Mucosa of stomach (tissue), 1 donor: Measurements from ENCODE around the gene SGSM2.

Source experiments
- H3K27me3 ChIP-seq: one replicate; pipeline ENCODE4 v1.7.0; 2013; ENCODE audit warnings: mild to moderate bottlenecking, low read length; ENCODE audit not compliant: control insufficient read depth, insufficient read depth
- H3K36me3 ChIP-seq: one replicate; pipeline ENCODE4 v1.7.0; 2013; ENCODE audit warnings: low read length; ENCODE audit not compliant: control insufficient read depth, insufficient read depth
- H3K4me1 ChIP-seq: one replicate; pipeline ENCODE4 v1.7.0; 2013; ENCODE audit warnings: mild to moderate bottlenecking, low read length; ENCODE audit not compliant: control insufficient read depth, insufficient read depth
- H3K4me3 ChIP-seq: one replicate; pipeline ENCODE4 v1.7.0; 2013; ENCODE audit warnings: low read length
- H3K9ac ChIP-seq: one replicate; pipeline ENCODE4 v1.7.0; 2013; ENCODE audit warnings: mild to moderate bottlenecking, low read length, moderate library complexity
- H3K9me3 ChIP-seq: one replicate; pipeline ENCODE4 v1.7.0; 2013; ENCODE audit warnings: mild to moderate bottlenecking, low read length, moderate library complexity; ENCODE audit not compliant: control insufficient read depth
- donor health status: Pancreatic carcinoma.

SGSM2 gene

GRCh38 chr17:2373179-2373578 is 35.9 kb downstream of the SGSM2 start:
- no peaks in the 10 kb centered on the region for H3K27me3 ChIP-seq
- H3K9ac ChIP-seq: no peak overlapping the region
- no peaks in the 10 kb centered on the region for H3K4me1 ChIP-seq
- no peaks in the 10 kb centered on the region for H3K9me3 ChIP-seq
- no peaks in the 10 kb centered on the region for H3K36me3 ChIP-seq
- H3K4me3 ChIP-seq: no peak overlapping the region

- Histone ChIP-seq H3K4me1 (no peaks in the 10 kb centered on the region), H3K9me3 (no peaks in the 10 kb centered on the region), H3K9ac (no peak overlapping the region), H3K36me3 (no peaks in the 10 kb centered on the region), H3K4me3 (no peak overlapping the region), H3K27me3 (no peaks in the 10 kb centered on the region)
Observed at GRCh38 chr17:2374549-2375285, 37.4 kb downstream of the SGSM2 start.

- no peaks in the 10 kb centered on the region for H3K36me3 ChIP-seq
- H3K4me1 ChIP-seq: no peaks in the 10 kb centered on the region
- H3K4me3 ChIP-seq: no peak overlapping the region
- no peak overlapping the region for H3K9ac ChIP-seq
- H3K27me3 ChIP-seq: no peaks in the 10 kb centered on the region
- no peaks in the 10 kb centered on the region for H3K9me3 ChIP-seq
Observed at GRCh38 chr17:2375406-2375805, 38.1 kb downstream of the SGSM2 start.

- H3K9ac ChIP-seq: no peak overlapping the region
- H3K4me3 ChIP-seq: no peak overlapping the region
- no peaks in the 10 kb centered on the region for H3K36me3 ChIP-seq
- H3K27me3 ChIP-seq: no peaks in the 10 kb centered on the region
- no peaks in the 10 kb centered on the region for H3K4me1 ChIP-seq
- no peaks in the 10 kb centered on the region for H3K9me3 ChIP-seq
Observed at GRCh38 chr17:2376107-2376506, 38.8 kb downstream of the SGSM2 start.

GRCh38 chr17:2377659-2378058 is 40.4 kb downstream of the SGSM2 start:
- Histone ChIP-seq H3K36me3 (no peaks in the 10 kb centered on the region), H3K9me3 (no peaks in the 10 kb centered on the region), H3K4me1 (no peaks in the 10 kb centered on the region), H3K4me3 (no peak overlapping the region), H3K9ac (no peak overlapping the region), H3K27me3 (no peaks in the 10 kb centered on the region)

GRCh38 chr17:2378905-2379304 is 41.6 kb downstream of the SGSM2 start:
- no peaks in the 10 kb centered on the region for H3K27me3 ChIP-seq
- H3K9ac ChIP-seq: no peak overlapping the region
- H3K4me3 ChIP-seq: no peak overlapping the region
- H3K9me3 ChIP-seq: no peaks in the 10 kb centered on the region
- H3K36me3 ChIP-seq: no peaks in the 10 kb centered on the region
- H3K4me1 ChIP-seq: no peaks in the 10 kb centered on the region

GRCh38 chr17:2379489-2380225 is 42.4 kb downstream of the SGSM2 start:
- Histone ChIP-seq H3K9me3 (no peaks in the 10 kb centered on the region), H3K27me3 (no peaks in the 10 kb centered on the region), H3K9ac (no peak overlapping the region), H3K36me3 (no peaks in the 10 kb centered on the region), H3K4me3 (no peak overlapping the region), H3K4me1 (no peaks in the 10 kb centered on the region)

- H3K9me3 ChIP-seq: no peaks in the 10 kb centered on the region
- H3K4me3 ChIP-seq: no peak overlapping the region
- H3K27me3 ChIP-seq: no peaks in the 10 kb centered on the region
- H3K4me1 ChIP-seq: peaks cover 2% of the 10 kb centered on the region
- no peaks in the 10 kb centered on the region for H3K36me3 ChIP-seq
- H3K9ac ChIP-seq: no peak overlapping the region
Observed at GRCh38 chr17:2380226-2380922, 43.1 kb downstream of the SGSM2 start.

GRCh38 chr17:2380950-2381649 is 43.8 kb downstream of the SGSM2 start:
- Histone ChIP-seq H3K4me1 (peaks cover 8% of the 10 kb centered on the region), H3K4me3 (no peak overlapping the region), H3K9ac (no peak overlapping the region), H3K9me3 (no peaks in the 10 kb centered on the region), H3K36me3 (no peaks in the 10 kb centered on the region), H3K27me3 (no peaks in the 10 kb centered on the region)

- Histone ChIP-seq H3K27me3 (no peaks in the 10 kb centered on the region), H3K36me3 (no peaks in the 10 kb centered on the region), H3K4me3 (no peak overlapping the region), H3K4me1 (peaks cover 11% of the 10 kb centered on the region), H3K9me3 (no peaks in the 10 kb centered on the region), H3K9ac (no peak overlapping the region)
Observed at GRCh38 chr17:2383628-2384167, 46.4 kb downstream of the SGSM2 start.

- peaks cover 11% of the 10 kb centered on the region for H3K4me1 ChIP-seq
- H3K36me3 ChIP-seq: no peaks in the 10 kb centered on the region
- H3K9ac ChIP-seq: no peak overlapping the region
- no peaks in the 10 kb centered on the region for H3K27me3 ChIP-seq
- no peaks in the 10 kb centered on the region for H3K9me3 ChIP-seq
- H3K4me3 ChIP-seq: no peak overlapping the region
Observed at GRCh38 chr17:2384439-2385127, 47.3 kb downstream of the SGSM2 start.
